HG03354 (cell line): Measurements from ENCODE around the gene EFCAB10.

ENCODE experiments used
- ATAC-seq: cut with Tn5 transposase; IDR thresholded peaks from one replicate; pipeline ENCODE4 v1.9.1; 2021; ENCODE audit warnings: mild to moderate bottlenecking; ENCODE audit not compliant: unreplicated experiment, poor library complexity, severe bottlenecking

Gene EFCAB10

GRCh38 chr7:105581066-105581811 is at the start of gene EFCAB10:
Gene EFCAB10 (minus strand): TSS chr7:105581493. CDS start chr7:105581463, 30 bp downstream.
- ATAC-seq, result peak; percentile 94

GRCh38 chr7:105625986-105626385 is 44.7 kb upstream of the EFCAB10 start:
- no peak for ATAC-seq

GRCh38 chr7:105623906-105624305 is 42.6 kb upstream of the EFCAB10 start:
- no peak for ATAC-seq

- no peak for ATAC-seq
Measured at GRCh38 chr7:105623378-105623777, 42.1 kb upstream of the EFCAB10 start.

- no peak for ATAC-seq
Measured at GRCh38 chr7:105622106-105622731, 40.9 kb upstream of the EFCAB10 start.

GRCh38 chr7:105621617-105622016 is 40.3 kb upstream of the EFCAB10 start:
- ATAC-seq, result no peak

GRCh38 chr7:105621176-105621575 is 39.9 kb upstream of the EFCAB10 start:
- no peak for ATAC-seq

GRCh38 chr7:105619590-105619989 is 38.3 kb upstream of the EFCAB10 start:
- no peak for ATAC-seq

- no peak for ATAC-seq
Measured at GRCh38 chr7:105618016-105618296, 36.7 kb upstream of the EFCAB10 start.

GRCh38 chr7:105617280-105618015 is 36.2 kb upstream of the EFCAB10 start:
- ATAC-seq, result no peak

GRCh38 chr7:105614341-105614840 is 33.1 kb upstream of the EFCAB10 start:
- no peak for ATAC-seq

- ATAC-seq, result no peak
Measured at GRCh38 chr7:105613611-105614330, 32.5 kb upstream of the EFCAB10 start.

- ATAC-seq, result no peak
Measured at GRCh38 chr7:105612806-105613205, 31.5 kb upstream of the EFCAB10 start.

- no peak for ATAC-seq
Measured at GRCh38 chr7:105611856-105612775, 30.8 kb upstream of the EFCAB10 start.

GRCh38 chr7:105610165-105610930 is 29.1 kb upstream of the EFCAB10 start:
- ATAC-seq, result no peak

GRCh38 chr7:105602325-105603305 is 21.3 kb upstream of the EFCAB10 start:
- ATAC-seq, result no peak
